T-helper 2 cell treated with Interferon-gamma antibody and Interleukin-4, amounts not matched to agents 100 ng/mL and 5 ng/mL, for 36 hours (primary cell): ENCODE data around the gene ZFP62. TPM values are rescaled to one million over a fixed set of nuclear protein-coding genes. Genes with fewer than 3 reads are reported as not detected.

Experiments
- intact Hi-C: fragments of 100-400 bp; cut with micrococcal nuclease; formaldehyde crosslinking; loops from one replicate; pipeline ENCODE4 v1.15.1; 2023
- total RNA-seq: library from RNA; stranded (reverse); gene quantifications from 2 replicates; pipeline ENCODE4 v1.2.3, GENCODE V29; 2022

ZFP62 gene
- total RNA-seq, 1 donor from 2014 or later: 26.9 TPM

GRCh38 chr5:180869587-180869986, 8.5 kb upstream of the ZFP62 start:
- intact Hi-C loops: no loop called here

DNA sequence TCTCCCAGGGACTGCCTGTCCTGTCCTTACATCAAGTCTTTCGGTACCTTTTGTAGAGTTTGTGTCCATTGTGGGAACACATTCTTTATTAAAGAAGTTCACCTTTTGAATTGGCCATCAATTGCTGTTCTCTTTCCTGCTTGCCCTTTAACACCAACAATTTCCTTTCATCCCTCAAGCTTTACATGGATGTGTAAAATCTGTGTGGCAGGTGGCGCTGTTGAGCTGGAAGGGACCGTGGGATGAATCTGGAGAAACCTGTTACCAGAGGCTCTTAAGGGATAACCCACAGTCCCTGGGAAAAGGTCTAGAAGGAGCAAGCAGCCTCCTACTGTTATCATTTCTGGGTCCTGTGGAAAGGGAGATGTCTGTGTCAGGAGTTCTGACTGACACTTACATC, 7.9 kb upstream of the ZFP62 start:
- intact Hi-C loops: no loop called here

DNA sequence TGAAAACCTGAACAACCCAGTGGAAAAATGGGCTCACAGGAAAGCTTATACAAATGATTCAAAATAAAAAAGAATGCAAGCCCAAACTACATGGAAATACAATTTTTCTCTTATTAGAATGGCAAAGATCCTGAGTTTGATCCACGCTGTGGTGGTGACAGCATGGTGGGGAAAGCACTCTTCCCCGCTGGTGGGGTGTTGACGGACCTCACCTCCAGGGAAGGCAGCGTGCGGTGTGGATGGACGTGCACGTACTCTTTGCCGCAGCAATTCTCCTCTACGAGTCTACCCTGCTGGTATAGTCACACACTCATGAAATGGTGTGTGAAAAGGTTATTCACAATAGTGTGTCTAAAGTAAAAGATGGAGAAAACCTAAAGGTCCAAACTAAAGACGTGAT, 5.9 kb upstream of the ZFP62 start:
- intact Hi-C loops: no loop called here

- intact Hi-C loops: no loop called here
These were observed 5.1 kb upstream of the ZFP62 start for GRCh38 chr5:180865981-180866695.

GRCh38 chr5:180862645-180863044, 1.6 kb upstream of the ZFP62 start:
- intact Hi-C loops: loop anchor here (5.0 kb wide), 2 partner anchors 300 to 400 kb away; partner anchors contain the start of gene TRIM52

- intact Hi-C loops: loop anchor here (2.0 to 5.0 kb wide), 3 partner anchors 302 to 402 kb away; partner anchors contain the start of gene TRIM52
These were observed 696 bp downstream of the ZFP62 start for GRCh38 chr5:180860273-180860886.

- intact Hi-C loops: no loop called here
These were observed 2.5 kb downstream of the ZFP62 start for GRCh38 chr5:180858586-180858985.

DNA sequence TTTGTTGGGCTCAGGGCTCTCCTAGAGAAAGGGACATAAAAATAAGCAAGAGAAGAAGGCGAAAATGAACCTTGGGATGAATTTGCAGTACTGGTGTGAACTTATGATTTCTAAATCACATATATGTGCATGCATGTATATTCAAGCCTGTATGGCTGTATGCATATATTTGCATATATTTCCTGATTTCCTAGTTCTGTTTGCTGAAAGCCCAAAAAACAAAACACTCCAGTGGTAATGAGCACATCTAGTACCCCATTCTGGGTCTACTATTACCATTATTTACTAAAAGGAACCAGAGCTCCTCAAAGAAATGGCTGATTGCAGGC, 7.3 kb downstream of the ZFP62 start:
- intact Hi-C loops: no loop called here

DNA sequence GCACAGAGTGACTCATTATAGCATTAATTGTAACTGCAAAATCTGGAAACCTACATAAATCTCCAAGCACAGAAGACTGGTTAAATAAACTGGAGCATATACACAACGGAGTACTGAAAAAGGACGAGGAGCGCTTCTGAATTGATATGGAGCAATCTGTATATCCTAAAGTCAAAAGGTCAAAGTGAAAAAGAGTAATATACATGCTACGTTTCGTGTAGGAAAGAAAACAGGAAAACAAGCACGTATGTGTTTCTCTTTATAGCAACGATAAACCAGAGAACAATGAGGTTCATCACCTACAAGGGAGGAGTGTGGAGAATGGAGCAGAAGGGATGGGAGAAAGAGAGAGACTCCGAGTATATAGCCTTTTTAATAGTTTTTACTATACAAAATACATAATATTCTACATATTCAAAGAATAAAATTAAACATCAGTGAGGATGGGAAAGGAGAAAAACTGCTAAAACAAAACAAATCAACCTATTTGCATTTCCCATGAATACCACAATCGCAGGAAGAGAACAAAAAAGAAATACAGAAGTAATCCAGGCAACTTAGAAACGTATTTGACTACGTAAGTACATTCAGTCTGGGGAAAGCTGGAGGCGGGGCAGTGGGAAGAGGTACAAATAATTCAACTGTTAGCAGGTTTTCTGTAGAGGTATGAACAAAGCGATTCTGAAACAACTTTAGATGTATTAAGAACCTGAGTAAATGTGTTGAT, 7.8 kb downstream of the ZFP62 start:
- intact Hi-C loops: no loop called here

- intact Hi-C loops: no loop called here
These were observed 8.6 kb downstream of the ZFP62 start for GRCh38 chr5:180852495-180852894.

- intact Hi-C loops: no loop called here
These were observed 10.5 kb downstream of the ZFP62 start for GRCh38 chr5:180850434-180851078.

GRCh38 chr5:180849827-180850226, 11.2 kb downstream of the ZFP62 start:
- intact Hi-C loops: no loop called here

DNA sequence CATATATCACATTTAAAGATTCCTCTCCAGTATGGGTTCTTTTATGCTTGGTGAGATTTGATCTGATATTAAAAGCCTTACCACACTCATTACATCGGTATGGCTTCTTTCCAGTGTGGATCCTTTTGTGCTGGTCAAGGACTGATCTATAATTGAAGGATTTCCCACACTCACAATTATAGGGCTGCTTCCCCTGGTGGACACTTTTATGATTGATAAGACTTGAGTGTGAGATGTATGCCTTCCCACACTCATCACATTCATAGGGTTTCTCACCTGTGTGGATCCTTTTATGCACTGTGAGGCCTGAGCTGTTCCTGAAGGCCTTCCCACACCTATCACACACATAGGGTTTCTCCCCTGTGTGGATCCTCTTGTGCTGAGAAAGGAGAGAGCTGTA, 12.2 kb downstream of the ZFP62 start:
- intact Hi-C loops: no loop called here

- intact Hi-C loops: no loop called here
These were observed 12.8 kb downstream of the ZFP62 start for GRCh38 chr5:180848265-180848664.

DNA sequence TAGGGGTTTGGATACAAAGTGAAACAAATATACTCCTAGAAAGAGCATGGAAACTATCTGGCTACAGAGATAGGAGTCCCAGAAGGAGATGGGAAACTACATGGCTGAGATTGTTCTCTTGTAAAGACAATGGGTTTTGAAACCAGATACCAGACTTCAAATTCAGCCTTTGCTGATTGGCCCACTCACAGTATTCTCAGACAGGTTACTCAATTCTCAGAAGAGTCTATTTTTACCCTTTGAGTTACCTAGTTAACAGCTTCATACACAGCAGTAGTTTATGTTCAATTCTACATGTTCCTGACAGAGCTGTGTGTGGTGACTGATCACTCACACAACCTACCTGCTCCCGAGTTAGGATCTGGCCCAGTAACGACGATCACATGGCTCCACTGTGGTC, 14.1 kb downstream of the ZFP62 start:
- intact Hi-C loops: no loop called here

GRCh38 chr5:180844858-180845257, 16.2 kb downstream of the ZFP62 start:
- intact Hi-C loops: no loop called here

GRCh38 chr5:180844432-180844831, 16.6 kb downstream of the ZFP62 start:
- intact Hi-C loops: no loop called here

DNA sequence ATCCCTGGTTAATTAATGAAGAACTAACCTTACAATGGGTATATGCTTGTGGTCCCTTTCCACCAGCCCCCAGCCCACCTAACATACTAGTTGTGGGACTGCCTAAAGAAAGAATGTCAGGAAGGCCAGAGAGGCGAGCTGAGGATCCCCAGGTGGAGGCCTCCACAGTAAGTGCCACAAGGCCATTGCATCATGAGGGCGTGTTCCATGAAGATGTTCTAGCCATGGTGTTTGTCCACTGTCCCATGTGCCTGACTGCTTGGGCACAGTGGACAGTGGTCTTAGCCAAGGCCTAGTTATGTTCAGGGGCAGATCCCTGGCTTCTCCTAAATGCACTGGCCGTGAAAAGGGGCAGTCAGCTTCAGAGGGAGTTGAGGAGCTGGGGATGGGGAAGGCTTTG, 21.1 kb downstream of the ZFP62 start:
- intact Hi-C loops: no loop called here

DNA sequence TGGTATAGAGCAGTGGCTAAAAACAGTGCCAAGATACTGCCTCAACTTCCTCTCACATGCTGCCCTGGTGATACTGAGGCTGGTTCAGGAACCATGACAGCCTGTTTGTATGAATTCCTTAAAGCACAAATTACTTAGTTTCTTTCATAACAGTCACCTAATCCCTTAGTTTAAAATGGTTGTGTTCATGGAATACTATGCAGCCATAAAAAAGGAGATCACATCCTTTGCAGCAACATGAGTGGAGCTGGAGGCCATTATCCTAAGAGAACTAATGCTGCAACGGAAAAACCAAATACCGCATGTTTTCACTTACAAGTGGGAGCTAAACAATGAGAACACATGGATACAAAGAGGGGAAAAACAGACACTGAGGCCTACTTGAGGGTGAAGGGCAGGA, 21.8 kb downstream of the ZFP62 start:
- intact Hi-C loops: no loop called here

GRCh38 chr5:180837478-180837877, 23.6 kb downstream of the ZFP62 start:
- intact Hi-C loops: no loop called here

DNA sequence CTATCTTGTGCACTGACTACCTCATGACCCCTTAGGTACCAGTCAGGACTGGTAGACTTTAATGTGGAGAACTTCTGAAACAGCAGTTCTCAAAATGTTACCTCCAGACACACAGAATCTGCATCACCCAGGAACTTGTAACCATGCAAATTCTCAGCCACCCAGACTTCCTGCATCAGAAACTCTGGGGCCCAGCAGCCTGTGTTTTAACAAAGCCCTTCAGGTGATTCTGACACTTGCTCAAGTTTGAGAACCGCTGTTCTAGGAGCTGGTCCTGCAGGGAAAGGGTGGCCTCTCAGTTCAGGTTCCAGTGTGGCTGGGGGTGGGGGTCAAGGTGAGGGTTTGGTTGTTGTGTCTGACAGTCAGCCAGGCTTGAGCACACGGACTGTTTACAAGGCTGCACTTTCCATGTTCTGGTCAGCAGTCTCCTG, 28.4 kb downstream of the ZFP62 start:
- intact Hi-C loops: no loop called here
